GM18867 (cell line): ENCODE results near the gene ATP5MK.
"Not testable (repeated sequence)": the region's sequence is repeated elsewhere in the genome, so short reads cannot be mapped to it uniquely, and the experiment has no call there.

Source experiments
- ATAC-seq: cut with Tn5 transposase; IDR thresholded peaks from one replicate; pipeline ENCODE4 v1.9.1; 2021; ENCODE audit warnings: mild to moderate bottlenecking, moderate library complexity; ENCODE audit not compliant: unreplicated experiment

ATP5MK gene

GRCh38 chr10:103397191-103397825, 1.0 kb upstream of the ATP5MK start:
- ATAC-seq: no peak

GRCh38 chr10:103396789-103397087, 463 bp upstream of the ATP5MK start:
- peak; percentile 4 for ATAC-seq

GRCh38 chr10:103395754-103396066, 565 bp downstream of the ATP5MK start:
- ATAC-seq: no peak

- ATAC-seq: no peak
Observed at GRCh38 chr10:103394180-103394579, 2.1 kb downstream of the ATP5MK start.

- ATAC-seq: peak; percentile 49
Observed at GRCh38 chr10:103382769-103383168, 13.5 kb downstream of the ATP5MK start.

- no peak for ATAC-seq
Observed at GRCh38 chr10:103374263-103374662, 22.0 kb downstream of the ATP5MK start.

- no peak for ATAC-seq
Observed at GRCh38 chr10:103373544-103373943, 22.7 kb downstream of the ATP5MK start.

GRCh38 chr10:103367782-103368518, 28.3 kb downstream of the ATP5MK start, which contains the start of gene TAF5:
Gene TAF5, plus strand, starts transcription at chr10:103367976. Its CDS starts 14 bp downstream, at chr10:103367990.
- peak; percentile 59 for ATAC-seq

- no peak for ATAC-seq
Observed at GRCh38 chr10:103367379-103367781, 28.9 kb downstream of the ATP5MK start.

GRCh38 chr10:103360791-103361190, 35.5 kb downstream of the ATP5MK start:
- not testable (repeated sequence) for ATAC-seq

GRCh38 chr10:103359493-103359892, 36.8 kb downstream of the ATP5MK start:
- not testable (repeated sequence) for ATAC-seq

GRCh38 chr10:103355906-103356599, 40.2 kb downstream of the ATP5MK start:
- ATAC-seq: no peak

GRCh38 chr10:103354567-103354966, 41.7 kb downstream of the ATP5MK start:
- ATAC-seq: not testable (repeated sequence)

GRCh38 chr10:103353281-103353680, 43.0 kb downstream of the ATP5MK start:
- no peak for ATAC-seq

- ATAC-seq: peak; percentile 79
Observed at GRCh38 chr10:103350517-103351260, 45.6 kb downstream of the ATP5MK start, which contains the start of gene PCGF6. Gene PCGF6, minus strand, starts transcription at chr10:103351140. Its CDS starts 74 bp downstream, at chr10:103351066.

GRCh38 chr10:103350175-103350516, 46.1 kb downstream of the ATP5MK start:
- no peak for ATAC-seq
